Measurements from ENCODE around the gene MAP3K6. TPM values are rescaled to one million over a fixed set of nuclear protein-coding genes. Genes with fewer than 3 reads are reported as not detected.

Gene MAP3K6
- polyA plus RNA-seq, 1 donor from 2014 or later, result 4.4 TPM

- TF ChIP-seq MXI1 (conservative IDR thresholded peaks at IDR 0.05; ENCODE audit: poor library complexity, severe bottlenecking), result no peak
These were observed 19.7 kb downstream of the MAP3K6 start (continued) for GRCh38 chr1:27346991-27347624.

GRCh38 chr1:27346357-27346756 is 20.4 kb downstream of the MAP3K6 start:
- H3K4me3 ChIP-seq (ENCODE audit: low read length), result no peak overlapping the region
- H3F3A ChIP-seq (ENCODE audit: insufficient read depth, low read length, poor library complexity, severe bottlenecking), result no peaks in the 10 kb centered on the region
- no peaks in the 10 kb centered on the region for H3K9me3 ChIP-seq (ENCODE audit: low read length)
- H3K79me2 ChIP-seq (replicated peaks; ENCODE audit: insufficient read depth, low read length), result no peaks in the 10 kb centered on the region
- H3K9me2 ChIP-seq (ENCODE audit: insufficient read depth, low read length), result no peaks in the 10 kb centered on the region
- H3K4me2 ChIP-seq (ENCODE audit: low read length), result no peak overlapping the region
- no peak overlapping the region for H3K9ac ChIP-seq (ENCODE audit: low read length)
- no peak overlapping the region for H2AFZ ChIP-seq (ENCODE audit: low read depth, low read length)
- H3K27ac ChIP-seq (ENCODE audit: low read length), result no peak overlapping the region
- peaks cover 27% of the 10 kb centered on the region for H3K27me3 ChIP-seq (ENCODE audit: insufficient read depth, low read depth, low read length)
- H4K20me1 ChIP-seq (ENCODE audit: insufficient read depth), result no peaks in the 10 kb centered on the region
- no peaks in the 10 kb centered on the region for H3K36me3 ChIP-seq (ENCODE audit: insufficient read depth, low read length)
- TF ChIP-seq, protein P1, sequence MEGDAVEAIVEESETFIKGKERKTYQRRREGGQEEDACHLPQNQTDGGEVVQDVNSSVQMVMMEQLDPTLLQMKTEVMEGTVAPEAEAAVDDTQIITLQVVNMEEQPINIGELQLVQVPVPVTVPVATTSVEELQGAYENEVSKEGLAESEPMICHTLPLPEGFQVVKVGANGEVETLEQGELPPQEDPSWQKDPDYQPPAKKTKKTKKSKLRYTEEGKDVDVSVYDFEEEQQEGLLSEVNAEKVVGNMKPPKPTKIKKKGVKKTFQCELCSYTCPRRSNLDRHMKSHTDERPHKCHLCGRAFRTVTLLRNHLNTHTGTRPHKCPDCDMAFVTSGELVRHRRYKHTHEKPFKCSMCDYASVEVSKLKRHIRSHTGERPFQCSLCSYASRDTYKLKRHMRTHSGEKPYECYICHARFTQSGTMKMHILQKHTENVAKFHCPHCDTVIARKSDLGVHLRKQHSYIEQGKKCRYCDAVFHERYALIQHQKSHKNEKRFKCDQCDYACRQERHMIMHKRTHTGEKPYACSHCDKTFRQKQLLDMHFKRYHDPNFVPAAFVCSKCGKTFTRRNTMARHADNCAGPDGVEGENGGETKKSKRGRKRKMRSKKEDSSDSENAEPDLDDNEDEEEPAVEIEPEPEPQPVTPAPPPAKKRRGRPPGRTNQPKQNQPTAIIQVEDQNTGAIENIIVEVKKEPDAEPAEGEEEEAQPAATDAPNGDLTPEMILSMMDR (IDR thresholded peaks at IDR 0.05; ENCODE audit: poor library complexity, severe bottlenecking), result no peak
- no peak for TF ChIP-seq EZH2 (IDR thresholded peaks at IDR 0.05; ENCODE audit: borderline replicate concordance, insufficient read depth, low read length, poor library complexity, severe bottlenecking)
- TF ChIP-seq, protein P2, sequence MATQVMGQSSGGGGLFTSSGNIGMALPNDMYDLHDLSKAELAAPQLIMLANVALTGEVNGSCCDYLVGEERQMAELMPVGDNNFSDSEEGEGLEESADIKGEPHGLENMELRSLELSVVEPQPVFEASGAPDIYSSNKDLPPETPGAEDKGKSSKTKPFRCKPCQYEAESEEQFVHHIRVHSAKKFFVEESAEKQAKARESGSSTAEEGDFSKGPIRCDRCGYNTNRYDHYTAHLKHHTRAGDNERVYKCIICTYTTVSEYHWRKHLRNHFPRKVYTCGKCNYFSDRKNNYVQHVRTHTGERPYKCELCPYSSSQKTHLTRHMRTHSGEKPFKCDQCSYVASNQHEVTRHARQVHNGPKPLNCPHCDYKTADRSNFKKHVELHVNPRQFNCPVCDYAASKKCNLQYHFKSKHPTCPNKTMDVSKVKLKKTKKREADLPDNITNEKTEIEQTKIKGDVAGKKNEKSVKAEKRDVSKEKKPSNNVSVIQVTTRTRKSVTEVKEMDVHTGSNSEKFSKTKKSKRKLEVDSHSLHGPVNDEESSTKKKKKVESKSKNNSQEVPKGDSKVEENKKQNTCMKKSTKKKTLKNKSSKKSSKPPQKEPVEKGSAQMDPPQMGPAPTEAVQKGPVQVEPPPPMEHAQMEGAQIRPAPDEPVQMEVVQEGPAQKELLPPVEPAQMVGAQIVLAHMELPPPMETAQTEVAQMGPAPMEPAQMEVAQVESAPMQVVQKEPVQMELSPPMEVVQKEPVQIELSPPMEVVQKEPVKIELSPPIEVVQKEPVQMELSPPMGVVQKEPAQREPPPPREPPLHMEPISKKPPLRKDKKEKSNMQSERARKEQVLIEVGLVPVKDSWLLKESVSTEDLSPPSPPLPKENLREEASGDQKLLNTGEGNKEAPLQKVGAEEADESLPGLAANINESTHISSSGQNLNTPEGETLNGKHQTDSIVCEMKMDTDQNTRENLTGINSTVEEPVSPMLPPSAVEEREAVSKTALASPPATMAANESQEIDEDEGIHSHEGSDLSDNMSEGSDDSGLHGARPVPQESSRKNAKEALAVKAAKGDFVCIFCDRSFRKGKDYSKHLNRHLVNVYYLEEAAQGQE (IDR thresholded peaks at IDR 0.05; ENCODE audit: borderline replicate concordance), result no peak
- TF ChIP-seq EP300 (conservative IDR thresholded peaks at IDR 0.05; ENCODE audit: poor library complexity, severe bottlenecking), result no peak
- TF ChIP-seq RAD21 (conservative IDR thresholded peaks at IDR 0.05), result no peak
- no peak for TF ChIP-seq MXI1 (conservative IDR thresholded peaks at IDR 0.05; ENCODE audit: poor library complexity, severe bottlenecking)
- TF ChIP-seq TAF1 (IDR thresholded peaks at IDR 0.05; ENCODE audit: low read depth), result no peak
- no peak for TF ChIP-seq POLR2AphosphoS5 (IDR thresholded peaks at IDR 0.05)
- no peak for TF ChIP-seq SMC3 (conservative IDR thresholded peaks at IDR 0.05; ENCODE audit: poor library complexity)

GRCh38 chr1:27345272-27345671 is 21.5 kb downstream of the MAP3K6 start:
- Histone ChIP-seq H3K36me3 (ENCODE audit: insufficient read depth, low read length) (no peaks in the 10 kb centered on the region), H3K9ac (ENCODE audit: low read length) (no peak overlapping the region), H3K79me2 (replicated peaks; ENCODE audit: insufficient read depth, low read length) (no peaks in the 10 kb centered on the region), H3K9me2 (ENCODE audit: insufficient read depth, low read length) (no peaks in the 10 kb centered on the region), H3K9me3 (ENCODE audit: low read length) (no peaks in the 10 kb centered on the region), H2AFZ (ENCODE audit: low read depth, low read length) (no peak overlapping the region), H3K4me2 (ENCODE audit: low read length) (no peak overlapping the region), H4K20me1 (ENCODE audit: insufficient read depth) (no peaks in the 10 kb centered on the region), H3K27ac (ENCODE audit: low read length) (no peak overlapping the region), H3K27me3 (ENCODE audit: insufficient read depth, low read depth, low read length) (peaks cover 17% of the 10 kb centered on the region), H3F3A (ENCODE audit: insufficient read depth, low read length, poor library complexity, severe bottlenecking) (no peaks in the 10 kb centered on the region), H3K4me3 (ENCODE audit: low read length) (no peak overlapping the region)
- TF ChIP-seq EP300 (conservative IDR thresholded peaks at IDR 0.05; ENCODE audit: poor library complexity, severe bottlenecking) (no peak), MXI1 (conservative IDR thresholded peaks at IDR 0.05; ENCODE audit: poor library complexity, severe bottlenecking) (no peak), SMC3 (conservative IDR thresholded peaks at IDR 0.05; ENCODE audit: poor library complexity) (no peak), RAD21 (conservative IDR thresholded peaks at IDR 0.05) (no peak), TAF1 (IDR thresholded peaks at IDR 0.05; ENCODE audit: low read depth) (no peak), EZH2 (IDR thresholded peaks at IDR 0.05; ENCODE audit: borderline replicate concordance, insufficient read depth, low read length, poor library complexity, severe bottlenecking) (no peak), POLR2AphosphoS5 (IDR thresholded peaks at IDR 0.05) (no peak)
- TF ChIP-seq, protein P1 (IDR thresholded peaks at IDR 0.05; ENCODE audit: poor library complexity, severe bottlenecking), result no peak
- TF ChIP-seq, protein P2 (IDR thresholded peaks at IDR 0.05; ENCODE audit: borderline replicate concordance), result no peak

All from neural cell (in vitro differentiated cells).